C4-2B (cell line): ENCODE measurements around the gene PTCHD1.

ENCODE experiments used
- ZFX ChIP-seq: fragments of 450-650 bp; IDR thresholded peaks from 2 replicates; pipeline ENCODE4 v1.6.1; 2017
- TF ChIP-seq, protein P1 (sequence below): fragments of 450-650 bp; conservative IDR thresholded peaks from 2 replicates; pipeline ENCODE4 v1.5.1; 2017; ENCODE audit warnings: mild to moderate bottlenecking

DNA sequence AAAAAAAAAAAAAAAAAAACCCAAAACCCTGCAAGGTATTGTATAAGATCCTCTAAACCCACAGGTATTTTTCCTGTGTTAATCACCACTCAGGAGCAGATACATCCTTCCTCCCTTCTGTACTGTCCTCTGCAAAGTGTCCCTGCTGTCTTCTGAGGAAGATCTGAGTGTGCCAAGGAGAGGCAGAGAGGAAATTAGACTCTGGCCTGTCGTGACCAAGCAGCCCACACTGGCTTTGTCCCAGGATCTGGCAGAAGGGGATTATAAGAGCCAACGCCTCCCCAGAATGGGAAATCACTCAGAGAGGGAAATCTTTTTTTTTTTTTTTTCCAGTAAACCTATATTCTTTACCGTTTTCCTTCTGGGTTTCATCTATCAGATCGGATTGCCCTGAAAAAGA, 39.6 kb downstream of the PTCHD1 start:
- TF ChIP-seq, protein P1, sequence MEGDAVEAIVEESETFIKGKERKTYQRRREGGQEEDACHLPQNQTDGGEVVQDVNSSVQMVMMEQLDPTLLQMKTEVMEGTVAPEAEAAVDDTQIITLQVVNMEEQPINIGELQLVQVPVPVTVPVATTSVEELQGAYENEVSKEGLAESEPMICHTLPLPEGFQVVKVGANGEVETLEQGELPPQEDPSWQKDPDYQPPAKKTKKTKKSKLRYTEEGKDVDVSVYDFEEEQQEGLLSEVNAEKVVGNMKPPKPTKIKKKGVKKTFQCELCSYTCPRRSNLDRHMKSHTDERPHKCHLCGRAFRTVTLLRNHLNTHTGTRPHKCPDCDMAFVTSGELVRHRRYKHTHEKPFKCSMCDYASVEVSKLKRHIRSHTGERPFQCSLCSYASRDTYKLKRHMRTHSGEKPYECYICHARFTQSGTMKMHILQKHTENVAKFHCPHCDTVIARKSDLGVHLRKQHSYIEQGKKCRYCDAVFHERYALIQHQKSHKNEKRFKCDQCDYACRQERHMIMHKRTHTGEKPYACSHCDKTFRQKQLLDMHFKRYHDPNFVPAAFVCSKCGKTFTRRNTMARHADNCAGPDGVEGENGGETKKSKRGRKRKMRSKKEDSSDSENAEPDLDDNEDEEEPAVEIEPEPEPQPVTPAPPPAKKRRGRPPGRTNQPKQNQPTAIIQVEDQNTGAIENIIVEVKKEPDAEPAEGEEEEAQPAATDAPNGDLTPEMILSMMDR = no peak
- TF ChIP-seq ZFX = no peak
